HUDEP-2 (cell line): Measurements from ENCODE around the gene LCN9.
"Not testable (repeated sequence)": the region's sequence is repeated elsewhere in the genome, so short reads cannot be mapped to it uniquely, and the experiment has no call there.

ENCODE experiments used
- DNase-seq, 76 experiments: peaks; one replicate each; lab custom pipeline; 2025; ENCODE audit not compliant: unreplicated experiment in 76 of 76; lab: John Stamatoyannopoulos, UW

Gene LCN9

DNA sequence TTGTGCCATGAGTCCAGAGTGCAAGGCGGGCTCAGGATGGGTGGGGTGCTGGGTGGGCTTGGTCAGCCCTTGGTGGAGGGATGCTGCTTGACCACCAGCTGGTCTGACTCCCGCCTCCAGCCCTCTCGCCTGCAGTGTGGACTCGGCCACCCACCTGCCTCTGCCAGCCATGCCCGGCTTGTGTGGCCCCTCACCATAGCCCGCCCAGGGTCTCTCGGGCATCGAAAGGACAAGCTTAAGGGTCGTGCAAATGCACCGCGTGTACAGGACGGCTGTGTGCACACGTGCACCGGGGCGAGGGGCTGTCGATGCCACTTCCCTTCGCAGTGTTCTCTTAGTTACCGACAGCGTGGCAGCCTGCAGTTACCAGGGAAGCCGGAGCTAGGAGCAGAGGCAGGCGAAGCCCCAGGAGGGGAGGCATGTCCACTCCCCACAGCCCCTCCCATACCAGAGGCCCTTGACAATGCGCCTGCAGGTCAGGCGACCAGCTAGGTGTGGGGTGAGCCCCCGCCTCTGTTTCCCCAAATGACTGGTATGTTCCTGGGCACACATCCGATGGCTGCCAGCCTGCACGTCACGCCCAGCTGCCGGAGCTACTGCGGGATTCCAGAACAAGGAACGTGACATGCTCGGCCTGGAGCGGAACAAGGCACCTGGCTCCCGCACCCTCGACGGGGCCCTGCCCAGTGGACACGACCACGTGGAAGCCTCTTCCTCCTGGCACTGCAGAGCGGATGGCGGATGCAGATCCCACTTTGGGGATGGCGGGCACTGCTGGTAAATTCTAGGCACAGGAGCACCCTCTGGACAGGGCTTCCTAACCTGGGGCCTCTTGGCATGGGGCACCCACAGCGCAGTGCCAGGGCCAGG lies 7.8 kb downstream of the LCN9 start:
- no peak for DNase-seq

DNA sequence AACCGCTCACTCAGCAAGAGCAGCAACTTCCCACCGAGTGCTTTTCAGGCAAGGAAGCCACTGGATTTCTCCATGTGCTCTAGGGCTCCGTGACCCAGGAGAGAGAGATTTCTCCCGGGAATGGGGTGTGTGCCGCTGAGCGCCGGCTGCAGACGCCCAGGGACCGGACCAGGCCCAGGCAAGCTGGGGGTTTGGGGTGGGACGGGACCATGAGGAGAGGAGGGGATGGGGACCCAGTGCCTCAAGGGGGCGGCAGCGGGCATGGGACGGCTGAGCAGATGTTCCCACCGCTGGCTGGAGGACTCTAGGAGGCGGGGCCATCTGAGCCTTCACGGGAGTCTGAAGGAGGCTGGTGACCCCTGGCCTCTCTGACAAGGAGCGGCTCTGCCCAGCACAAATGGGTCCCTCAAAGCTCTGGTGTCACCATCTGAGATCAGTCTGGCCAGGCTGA lies 8.5 kb downstream of the LCN9 start:
- DNase-seq: no peak

DNA sequence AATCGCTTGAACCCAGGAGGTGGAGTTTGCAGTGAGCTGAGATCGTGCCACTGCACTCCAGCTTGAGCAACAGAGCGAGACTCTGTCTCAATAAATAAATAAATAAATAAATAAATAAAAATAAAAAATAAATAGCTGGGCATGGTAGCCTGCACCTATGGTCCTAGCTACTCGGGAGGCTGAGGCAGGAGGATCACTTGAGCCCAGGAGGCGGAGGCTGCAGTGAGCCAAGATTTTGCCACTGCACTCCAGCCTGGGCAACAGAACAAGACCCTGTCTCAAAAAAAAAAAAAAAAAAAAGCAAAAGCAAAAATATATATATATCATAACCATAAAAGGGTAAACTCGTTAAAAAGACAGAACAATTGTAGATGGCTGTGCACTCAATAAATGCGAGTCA lies 9.7 kb downstream of the LCN9 start:
- DNase-seq: not testable (repeated sequence)

DNA sequence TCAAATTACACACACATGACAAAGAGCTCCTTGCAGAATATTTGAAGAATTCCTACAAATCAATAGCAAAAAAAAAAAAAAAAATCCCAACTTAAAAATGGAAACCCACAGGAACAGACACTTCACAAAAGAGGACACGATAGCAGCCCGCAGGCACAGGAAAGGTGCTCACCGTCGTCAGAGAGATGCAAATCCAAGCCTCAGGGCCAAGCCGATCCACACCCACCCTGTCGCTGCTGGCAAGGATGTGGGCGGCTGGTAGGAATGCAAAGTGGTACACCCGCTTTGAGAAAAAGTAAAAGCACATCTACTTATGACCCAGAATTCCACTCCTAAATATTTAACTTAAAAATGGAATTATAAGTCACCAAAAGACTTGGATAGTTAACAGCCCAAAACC lies 10.8 kb downstream of the LCN9 start:
- DNase-seq: no peak

DNA sequence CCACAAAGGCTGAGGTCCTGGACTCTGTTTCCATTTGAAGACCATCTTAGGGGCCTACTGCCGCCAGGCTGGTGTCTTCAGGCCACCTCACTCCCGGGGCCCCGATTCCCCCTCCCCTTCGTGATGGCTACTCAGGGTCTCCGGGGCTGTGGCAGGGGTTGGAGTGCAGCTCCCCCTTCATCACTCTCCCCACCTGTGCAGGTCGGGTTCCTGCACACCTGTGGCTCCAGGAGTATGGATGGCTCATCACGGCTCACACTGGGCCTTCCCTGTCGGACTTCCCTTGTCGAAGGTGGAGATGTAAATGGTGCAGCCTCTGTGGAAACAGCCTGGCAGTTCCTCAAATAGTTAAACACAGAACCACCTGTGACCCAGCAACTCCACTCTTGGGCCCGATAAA lies 11.9 kb downstream of the LCN9 start:
- DNase-seq: no peak

DNA sequence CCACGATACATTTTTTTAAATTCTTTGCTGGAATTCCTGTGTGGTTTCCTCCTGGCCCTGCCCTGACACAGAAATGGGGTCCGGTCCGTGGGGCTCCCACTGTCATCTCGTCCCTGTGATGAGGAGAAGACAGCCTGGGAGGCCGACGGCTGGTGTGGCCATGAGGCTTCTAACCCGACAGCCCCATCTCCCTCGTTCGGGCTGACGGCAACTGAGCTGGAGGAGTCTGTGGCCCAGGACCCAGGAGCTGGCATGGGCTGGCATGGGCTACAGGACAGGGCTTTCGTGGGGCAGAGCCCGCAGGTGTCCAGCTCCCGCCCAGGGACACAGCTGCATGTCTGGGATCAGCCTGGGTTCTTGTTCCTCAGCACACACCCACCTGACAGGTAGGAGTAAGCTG lies 13.8 kb downstream of the LCN9 start:
- DNase-seq: no peak

DNA sequence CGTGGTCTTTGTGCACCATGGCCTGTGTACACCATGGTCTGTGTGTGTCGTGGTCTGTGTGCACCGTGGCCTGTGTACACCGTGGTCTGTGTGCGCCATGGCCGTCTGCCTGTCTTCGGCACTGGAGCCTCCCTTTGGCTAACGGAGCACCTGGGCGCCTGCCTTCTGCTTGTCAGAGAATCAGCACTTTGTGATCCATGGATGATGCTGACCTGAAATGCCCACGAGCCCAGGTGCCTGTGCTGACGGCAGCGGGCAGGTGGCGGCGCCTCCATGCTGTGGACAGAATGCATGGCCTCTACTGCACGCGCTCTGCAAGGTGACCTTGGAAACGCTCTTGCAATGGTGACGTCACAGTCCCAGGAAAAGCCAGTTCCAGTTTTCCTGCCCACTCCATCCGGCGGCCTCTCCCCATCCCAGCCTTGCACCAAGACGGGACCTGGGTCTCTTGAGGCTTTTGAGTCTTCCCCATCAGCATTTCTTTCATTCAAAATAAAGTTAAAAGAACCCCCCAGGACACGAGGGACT lies 14.6 kb downstream of the LCN9 start:
- no peak for DNase-seq

DNA sequence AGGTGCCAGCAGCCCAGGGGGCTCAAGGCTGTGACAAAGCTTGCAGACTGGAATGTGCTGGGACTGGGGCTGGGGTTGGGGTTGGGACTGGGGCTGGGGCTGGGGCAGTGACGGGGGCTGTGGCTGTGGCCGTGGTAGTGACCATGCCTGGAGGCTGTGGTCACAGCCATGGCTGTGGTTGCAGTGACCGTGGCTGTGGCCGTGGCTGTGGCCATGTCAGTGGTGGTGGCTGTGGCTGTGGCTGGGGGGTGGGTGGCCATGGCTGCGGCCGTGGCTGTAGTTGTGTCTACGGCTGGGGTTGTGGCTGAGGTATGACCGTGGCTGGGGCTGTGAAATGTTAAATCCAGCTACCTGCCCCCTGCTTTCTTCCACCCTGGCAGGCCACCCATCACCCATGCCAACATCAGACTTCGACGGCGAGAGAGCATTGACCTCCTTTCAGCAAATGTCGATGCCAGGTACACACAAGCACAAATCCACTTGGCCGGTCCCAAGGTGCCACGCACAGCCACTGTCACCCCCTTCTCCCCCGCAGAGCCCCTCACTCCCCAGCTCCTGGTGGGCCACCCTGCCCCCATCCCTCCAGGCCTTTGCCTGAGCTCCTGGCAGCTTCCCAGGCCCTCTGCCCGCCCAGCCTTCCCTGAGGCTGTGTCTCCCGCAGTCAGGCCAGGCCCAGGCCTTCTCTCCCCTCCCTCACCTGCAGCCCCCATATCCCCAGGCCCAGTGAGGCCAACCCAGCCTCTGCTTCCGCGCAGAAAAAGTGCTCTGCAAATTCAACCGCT lies 15.3 kb downstream of the LCN9 start:
- no peak for DNase-seq

DNA sequence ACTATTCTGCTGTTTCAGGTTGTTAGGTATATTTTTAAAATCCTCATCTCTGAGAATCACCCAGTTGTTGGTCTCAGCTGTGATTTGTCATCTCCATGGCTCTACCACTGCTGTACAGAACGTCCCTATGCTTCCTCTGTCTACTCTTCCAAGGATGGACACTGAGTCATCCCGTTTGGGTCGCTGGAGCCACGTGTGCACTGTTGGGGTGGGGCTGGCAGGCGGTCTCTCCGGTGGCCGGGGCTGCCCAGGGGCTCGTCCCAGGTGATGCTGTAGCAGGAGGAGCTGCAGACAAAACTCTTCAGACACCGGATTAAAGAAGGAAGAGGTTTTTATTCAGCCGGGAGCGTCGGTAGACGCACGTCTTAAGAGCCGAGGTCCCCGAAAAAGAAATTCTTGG lies 16.9 kb downstream of the LCN9 start:
- no peak for DNase-seq

DNA sequence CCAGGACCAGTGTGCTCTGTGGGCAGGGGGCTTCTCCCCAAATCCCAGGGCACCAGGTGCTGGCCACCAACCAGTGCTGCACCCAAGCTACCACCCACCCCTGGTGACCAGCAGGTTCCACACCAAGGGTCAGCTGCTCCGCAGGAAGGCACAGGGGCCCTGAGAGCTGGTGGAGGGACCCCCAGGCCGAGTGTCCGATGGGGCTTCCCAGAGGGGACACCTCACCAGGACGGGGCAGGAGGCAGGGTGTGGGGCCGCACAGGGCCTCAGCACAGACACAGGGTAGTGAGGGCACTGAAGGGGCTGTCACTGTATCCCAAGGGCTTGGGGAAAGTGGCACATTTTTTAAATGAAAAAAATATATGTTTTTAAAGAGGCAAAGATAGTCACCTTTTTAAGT lies 18.1 kb downstream of the LCN9 start:
- no peak for DNase-seq

DNA sequence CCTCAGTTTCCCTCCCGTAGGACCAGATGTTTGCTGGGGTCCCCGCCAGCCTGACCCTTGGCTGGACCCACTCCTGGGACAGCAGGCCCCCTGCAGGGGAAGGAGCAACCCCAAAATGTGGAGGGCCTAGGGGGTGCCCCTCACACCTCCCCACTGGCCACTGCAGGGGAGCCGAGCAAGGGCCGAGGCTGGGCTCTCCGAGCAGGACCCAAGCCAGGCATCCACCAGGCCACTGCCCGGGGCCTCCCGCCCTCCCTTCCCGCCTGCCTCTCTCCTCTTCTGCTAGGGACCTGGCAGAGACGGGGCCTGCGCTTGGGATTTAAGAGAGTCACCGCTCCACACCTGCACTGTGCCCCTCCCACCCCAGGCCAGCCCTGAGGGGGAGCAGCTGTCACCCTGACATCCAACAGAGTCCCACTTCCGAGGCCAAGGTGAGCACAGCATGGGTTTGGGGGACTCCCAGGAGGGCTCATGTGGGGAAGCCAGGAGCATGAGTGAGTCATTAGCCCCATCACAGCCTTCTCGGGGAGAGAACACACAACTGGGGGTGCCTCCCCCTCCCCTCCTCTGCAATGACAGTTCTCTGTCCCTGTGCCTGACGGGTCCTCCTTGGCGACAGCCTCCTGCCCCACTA lies 20.4 kb downstream of the LCN9 start:
- DNase-seq: no peak

DNA sequence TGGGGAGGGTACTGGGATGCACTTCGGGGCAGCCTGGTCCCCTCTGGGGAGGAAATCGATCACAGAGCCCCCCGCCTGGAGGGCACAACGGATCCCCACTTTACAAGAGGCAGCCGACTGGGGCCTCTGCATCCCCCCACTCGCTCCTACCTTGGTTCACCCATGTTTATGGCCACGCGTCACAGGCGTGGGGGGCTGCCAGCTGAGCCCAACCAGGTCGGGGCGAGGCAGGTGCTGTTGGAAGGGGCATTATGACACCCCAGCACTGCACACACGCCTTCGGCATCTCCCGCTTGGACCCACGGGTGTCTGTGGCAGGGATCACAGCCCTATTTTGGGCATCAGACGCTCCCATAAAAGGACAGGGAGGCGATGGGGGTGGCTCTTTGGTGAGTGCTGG lies 21.6 kb downstream of the LCN9 start:
- no peak for DNase-seq

DNA sequence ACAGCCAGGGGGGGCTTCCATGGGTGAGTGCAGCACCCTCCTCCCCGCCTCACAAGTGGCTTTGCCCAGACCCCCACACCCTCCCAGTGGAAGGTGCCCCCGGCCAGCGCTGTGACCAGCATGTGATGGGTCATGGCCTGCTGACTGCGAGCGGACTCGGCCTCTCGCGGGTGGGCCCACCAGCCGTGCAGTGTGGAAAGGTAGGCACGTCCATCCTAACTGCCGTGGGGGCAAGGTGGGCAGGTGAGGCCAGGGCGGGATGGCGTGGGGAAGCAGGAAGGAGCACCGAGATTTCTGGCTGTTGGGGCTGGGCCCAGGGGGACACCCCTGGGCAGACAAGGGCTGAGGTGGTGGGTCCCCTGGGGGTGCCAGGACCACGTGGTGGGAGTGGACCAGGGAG lies 24.1 kb downstream of the LCN9 start:
- no peak for DNase-seq

DNA sequence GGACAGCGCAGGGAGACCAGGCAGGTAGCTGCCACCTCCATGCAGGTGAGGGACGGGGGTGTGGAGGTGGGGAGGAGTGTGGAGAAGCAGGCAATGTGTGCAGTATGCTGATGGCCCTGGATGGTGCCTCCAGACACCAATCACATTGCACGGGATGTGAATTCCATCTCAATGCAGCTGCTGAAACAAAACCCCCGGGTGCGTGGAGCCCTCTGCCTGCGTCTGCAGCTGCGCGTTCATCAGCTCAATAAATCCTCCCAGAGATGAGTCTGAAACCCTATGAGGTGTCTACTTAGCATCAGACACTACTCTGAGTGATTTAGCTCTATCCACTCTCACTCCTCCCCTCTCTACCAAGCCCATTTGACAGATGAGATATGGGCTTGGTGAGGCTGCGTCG lies 25.9 kb downstream of the LCN9 start:
- no peak for DNase-seq

DNA sequence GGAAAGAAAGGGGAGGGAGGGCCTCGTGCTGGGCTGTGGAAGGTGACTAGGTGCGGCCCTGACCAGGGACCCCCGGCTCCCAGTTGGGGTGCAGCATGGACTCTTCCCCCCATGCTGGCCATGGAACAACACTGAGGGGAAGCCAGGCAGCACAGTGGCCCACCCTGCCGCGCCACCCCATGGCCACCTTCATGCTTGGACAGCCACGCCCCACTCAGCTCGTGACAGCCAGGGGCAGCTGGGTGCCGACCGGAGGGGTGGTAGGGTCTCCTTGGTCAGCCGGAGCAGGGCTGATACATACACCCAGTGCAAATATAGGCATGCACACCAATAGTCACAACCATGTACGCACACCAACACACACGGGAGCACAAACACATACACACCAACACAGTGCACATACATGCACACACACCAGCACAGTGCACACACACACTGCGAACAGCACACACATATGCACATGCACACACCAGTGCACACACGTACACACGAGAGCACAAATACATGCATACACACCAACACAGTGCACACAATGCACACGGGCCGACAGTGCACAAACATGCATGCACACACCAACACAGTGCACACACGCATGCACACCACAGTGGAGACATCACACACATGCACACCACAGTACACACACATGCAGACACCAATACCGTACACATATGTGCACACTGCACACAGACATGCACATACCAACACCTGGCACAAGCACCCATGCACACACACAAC lies 27.9 kb downstream of the LCN9 start:
- DNase-seq: no peak

DNA sequence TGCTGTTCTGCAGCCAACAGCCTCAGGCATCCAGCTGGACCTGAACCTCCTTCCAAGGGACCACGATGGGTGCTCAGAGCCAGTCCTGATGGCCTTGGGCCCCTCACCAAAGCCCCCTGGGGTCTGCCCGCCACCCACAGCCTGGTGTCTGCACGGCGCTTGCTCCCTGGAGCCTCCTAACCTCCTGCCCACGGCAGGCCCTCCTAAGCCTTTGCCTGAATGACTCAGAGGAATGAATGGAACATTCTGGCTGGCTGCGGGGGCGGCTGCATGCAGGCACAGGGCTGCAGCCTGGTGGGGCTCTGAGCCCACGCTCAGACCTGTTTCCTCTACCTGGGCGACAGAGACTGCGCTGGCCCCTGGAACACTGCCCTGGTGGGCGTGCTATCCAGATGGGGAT lies 29.3 kb downstream of the LCN9 start:
- DNase-seq: no peak

DNA sequence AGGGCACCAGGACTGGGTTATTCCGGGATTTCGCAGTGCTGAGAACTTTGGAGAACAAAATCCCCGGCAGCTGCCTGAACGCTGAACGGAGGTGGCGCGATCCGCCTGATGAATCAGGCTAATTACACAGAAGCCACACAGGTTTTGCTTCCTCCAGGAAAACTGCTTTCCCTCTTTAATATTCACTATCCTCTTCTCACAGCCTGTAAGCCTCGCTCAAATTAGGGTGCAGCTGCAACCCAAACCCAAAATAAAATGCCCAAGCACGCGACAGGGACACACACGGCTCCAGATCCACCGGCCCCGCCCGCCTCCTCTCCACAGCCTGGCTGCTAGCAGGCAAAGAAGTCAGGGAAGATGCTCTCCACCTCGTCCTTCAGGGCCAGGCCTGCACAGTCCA lies 30.2 kb downstream of the LCN9 start:
- DNase-seq: no peak

DNA sequence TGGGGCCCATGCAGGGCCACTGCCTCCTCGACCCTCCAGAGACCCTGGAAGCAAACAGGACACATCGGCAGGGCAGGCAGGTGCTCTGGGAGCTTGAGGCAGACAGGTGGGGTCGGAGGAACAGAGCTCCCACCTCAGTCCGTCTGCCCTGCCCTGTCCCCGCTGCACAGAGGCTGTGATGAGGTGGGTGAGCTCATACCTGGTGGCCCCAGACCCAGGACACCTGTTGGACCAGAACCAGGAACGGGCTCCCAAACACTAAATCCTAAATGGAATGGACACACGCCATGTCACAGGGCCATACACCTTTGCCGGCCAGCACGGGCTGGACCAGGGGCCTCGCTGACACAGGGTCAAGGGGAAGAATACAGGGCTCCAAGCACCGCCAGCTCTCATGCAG lies 30.7 kb downstream of the LCN9 start:
- no peak for DNase-seq

DNA sequence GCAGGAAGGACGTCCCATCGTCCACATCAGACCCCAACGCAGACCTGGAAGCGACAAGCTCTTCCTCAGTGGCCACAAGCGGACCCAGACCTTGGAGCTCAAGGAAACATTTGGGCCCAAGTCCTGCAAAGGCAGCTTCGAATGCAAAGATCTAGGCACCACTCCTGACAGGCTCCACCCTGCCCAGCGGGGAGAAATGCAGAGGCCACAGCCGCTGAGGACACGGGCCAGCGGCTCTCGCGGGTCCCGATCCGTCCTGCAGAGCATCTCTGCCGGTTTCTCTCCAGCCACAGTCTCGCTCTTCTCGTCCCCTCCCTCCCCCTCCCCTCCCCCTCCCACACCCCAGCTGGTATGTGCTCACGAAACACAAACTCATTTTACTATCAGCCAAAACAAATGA lies 31.3 kb downstream of the LCN9 start:
- no peak for DNase-seq

DNA sequence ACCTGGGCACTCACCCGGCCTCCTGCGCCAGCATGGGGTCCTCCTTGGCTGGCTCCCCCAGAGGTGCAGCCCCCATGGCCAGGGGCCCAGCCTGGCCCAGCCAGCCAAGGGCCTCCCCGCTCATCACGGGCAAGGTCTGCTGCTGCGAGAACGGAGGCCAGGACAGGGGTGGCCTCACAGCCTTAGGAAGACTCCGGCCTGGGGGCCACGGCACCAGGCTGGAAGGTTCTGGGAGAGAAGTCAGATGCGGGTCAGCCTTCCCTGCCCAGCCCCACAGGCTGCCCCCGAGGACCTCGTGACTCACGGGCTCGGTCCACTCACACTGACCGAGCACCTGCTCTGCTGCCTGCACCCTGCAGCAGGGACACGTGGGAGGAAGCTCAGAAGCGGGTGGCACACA lies 31.9 kb downstream of the LCN9 start:
- DNase-seq: no peak

DNA sequence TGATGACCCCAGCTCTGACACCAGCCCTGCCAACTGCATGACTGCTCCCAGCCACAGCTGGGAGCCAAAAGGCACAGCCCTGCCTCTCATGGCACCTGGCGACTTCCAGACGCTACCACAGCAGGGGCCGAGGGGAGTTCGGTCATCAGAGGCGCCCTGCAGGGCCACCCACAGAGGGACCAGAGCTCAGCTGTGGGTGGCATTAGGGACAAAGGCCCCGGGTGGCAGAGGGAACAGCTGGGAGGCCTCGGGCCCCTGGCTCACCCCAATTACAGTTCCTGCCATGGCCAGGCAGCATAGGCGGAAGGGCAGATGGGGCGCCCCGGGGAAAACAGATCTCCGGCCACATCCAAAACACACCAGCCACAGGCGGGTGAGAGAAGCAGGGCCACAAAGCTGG lies 32.5 kb downstream of the LCN9 start:
- no peak for DNase-seq
